Calu3 (cell line): ENCODE data around the gene TBC1D1. TPM values are rescaled to one million over a fixed set of nuclear protein-coding genes. Genes with fewer than 3 reads are reported as not detected.

Experiments used
- BruUV-seq: library from RNA; stranded (reverse); fragments of 400-500 nt; replicated peaks from 2 replicates; lab custom pipeline; 2021; lab: Mats Ljungman, UMichigan
- CTCF ChIA-PET: fragments of 300-600 bp; sonication (Branson Sonifier 250); formaldehyde crosslinking; loops from one replicate; lab custom pipeline; 2022; ENCODE audit warnings: antibody characterized with exemption; lab: Charles Lee
- DNase-seq: peaks from one replicate; pipeline ENCODE4 v3.0.0; 2022
- H3K27ac Mint-ChIP-seq: one replicate; pipeline ENCODE4 v1.8.0; 2022; ENCODE audit warnings: mixed read lengths; ENCODE audit not compliant: unreplicated experiment
- H3K27me3 Mint-ChIP-seq: one replicate; pipeline ENCODE4 v1.8.0; 2022; ENCODE audit warnings: mixed read lengths; ENCODE audit not compliant: unreplicated experiment
- H3K36me3 Mint-ChIP-seq: one replicate; pipeline ENCODE4 v1.8.0; 2022; ENCODE audit warnings: mild to moderate bottlenecking, moderate library complexity, mixed read lengths; ENCODE audit not compliant: insufficient read depth, unreplicated experiment
- H3K4me1 Mint-ChIP-seq: one replicate; pipeline ENCODE4 v1.8.0; 2022; ENCODE audit warnings: mild to moderate bottlenecking, low read depth, mixed read lengths; ENCODE audit not compliant: unreplicated experiment
- H3K4me3 Mint-ChIP-seq: one replicate; pipeline ENCODE4 v1.8.0; 2022; ENCODE audit warnings: mild to moderate bottlenecking, low read depth, moderate library complexity, mixed read lengths; ENCODE audit not compliant: unreplicated experiment
- H3K9me3 Mint-ChIP-seq: one replicate; pipeline ENCODE4 v1.8.0; 2022; ENCODE audit warnings: low read depth, mixed read lengths; ENCODE audit not compliant: unreplicated experiment
- intact Hi-C: fragments of 100-400 bp; cut with micrococcal nuclease; formaldehyde crosslinking; loops from one replicate; pipeline ENCODE4 v1.10.0; 2022; ENCODE audit not compliant: unreplicated experiment
- total RNA-seq: library from RNA; stranded (reverse); gene quantifications from 2 replicates; pipeline ENCODE4 v1.2.3, GENCODE V29; 2022
- TF ChIP-seq, protein P1 (sequence below): fragments of 200-600 bp; IDR thresholded peaks from one replicate; pipeline ENCODE4 v1.8.0; 2022; ENCODE audit warnings: antibody characterized with exemption; ENCODE audit not compliant: unreplicated experiment

Gene TBC1D1
- total RNA-seq, 1 experiment from 2014 or later = 39.8 TPM

DNA sequence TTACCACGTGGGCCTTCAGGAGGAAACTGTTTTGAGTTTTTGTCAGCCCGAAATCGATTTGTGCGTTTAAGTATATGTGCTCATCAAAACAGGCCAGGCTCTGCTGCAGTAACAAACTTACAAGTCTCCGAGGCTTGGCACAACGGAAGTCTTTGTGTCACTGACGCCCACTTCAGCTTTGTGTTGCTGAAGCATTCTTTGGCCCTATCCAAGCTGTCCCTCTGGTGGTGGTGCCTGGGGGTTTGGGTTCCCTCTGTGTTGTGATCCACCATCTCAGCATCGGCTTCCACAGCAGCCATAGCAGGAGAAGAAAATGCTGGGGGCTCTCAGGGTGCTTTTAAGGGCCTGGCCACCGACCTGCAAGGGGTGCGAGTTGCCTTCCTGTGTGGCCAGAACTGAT, 245.7 kb downstream of the TBC1D1 start:
- no peaks in the 10 kb centered on the region for H3K27me3 Mint-ChIP-seq
- no peak overlapping the region for H3K4me3 Mint-ChIP-seq
- intact Hi-C loops = no loop called here
- H3K36me3 Mint-ChIP-seq = peaks cover 5% of the 10 kb centered on the region
- no peaks in the 10 kb centered on the region for H3K9me3 Mint-ChIP-seq
- no TSS peak for BruUV-seq
- no peak for DNase-seq
- CTCF ChIA-PET = no interaction called here
- H3K4me1 Mint-ChIP-seq = peaks cover 20% of the 10 kb centered on the region
- TF ChIP-seq, protein P1, sequence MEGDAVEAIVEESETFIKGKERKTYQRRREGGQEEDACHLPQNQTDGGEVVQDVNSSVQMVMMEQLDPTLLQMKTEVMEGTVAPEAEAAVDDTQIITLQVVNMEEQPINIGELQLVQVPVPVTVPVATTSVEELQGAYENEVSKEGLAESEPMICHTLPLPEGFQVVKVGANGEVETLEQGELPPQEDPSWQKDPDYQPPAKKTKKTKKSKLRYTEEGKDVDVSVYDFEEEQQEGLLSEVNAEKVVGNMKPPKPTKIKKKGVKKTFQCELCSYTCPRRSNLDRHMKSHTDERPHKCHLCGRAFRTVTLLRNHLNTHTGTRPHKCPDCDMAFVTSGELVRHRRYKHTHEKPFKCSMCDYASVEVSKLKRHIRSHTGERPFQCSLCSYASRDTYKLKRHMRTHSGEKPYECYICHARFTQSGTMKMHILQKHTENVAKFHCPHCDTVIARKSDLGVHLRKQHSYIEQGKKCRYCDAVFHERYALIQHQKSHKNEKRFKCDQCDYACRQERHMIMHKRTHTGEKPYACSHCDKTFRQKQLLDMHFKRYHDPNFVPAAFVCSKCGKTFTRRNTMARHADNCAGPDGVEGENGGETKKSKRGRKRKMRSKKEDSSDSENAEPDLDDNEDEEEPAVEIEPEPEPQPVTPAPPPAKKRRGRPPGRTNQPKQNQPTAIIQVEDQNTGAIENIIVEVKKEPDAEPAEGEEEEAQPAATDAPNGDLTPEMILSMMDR = no peak
- no peak overlapping the region for H3K27ac Mint-ChIP-seq

DNA sequence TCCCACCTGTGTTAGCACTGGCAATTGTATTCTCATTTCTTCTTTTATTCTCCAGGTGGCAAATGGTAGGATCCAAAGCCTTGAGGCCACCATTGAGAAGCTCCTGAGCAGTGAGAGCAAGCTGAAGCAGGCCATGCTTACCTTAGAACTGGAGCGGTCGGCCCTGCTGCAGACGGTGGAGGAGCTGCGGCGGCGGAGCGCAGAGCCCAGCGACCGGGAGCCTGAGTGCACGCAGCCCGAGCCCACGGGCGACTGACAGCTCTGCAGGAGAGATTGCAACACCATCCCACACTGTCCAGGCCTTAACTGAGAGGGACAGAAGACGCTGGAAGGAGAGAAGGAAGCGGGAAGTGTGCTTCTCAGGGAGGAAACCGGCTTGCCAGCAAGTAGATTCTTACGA, 246.2 kb downstream of the TBC1D1 start:
- peaks cover 5% of the 10 kb centered on the region for H3K36me3 Mint-ChIP-seq
- TF ChIP-seq, protein P1 = no peak
- intact Hi-C loops = no loop called here
- H3K4me3 Mint-ChIP-seq = no peak overlapping the region
- no peaks in the 10 kb centered on the region for H3K27me3 Mint-ChIP-seq
- CTCF ChIA-PET = no interaction called here
- H3K9me3 Mint-ChIP-seq = no peaks in the 10 kb centered on the region
- H3K4me1 Mint-ChIP-seq = peaks cover 15% of the 10 kb centered on the region
- no TSS peak for BruUV-seq
- DNase-seq = no peak
- no peak overlapping the region for H3K27ac Mint-ChIP-seq

DNA sequence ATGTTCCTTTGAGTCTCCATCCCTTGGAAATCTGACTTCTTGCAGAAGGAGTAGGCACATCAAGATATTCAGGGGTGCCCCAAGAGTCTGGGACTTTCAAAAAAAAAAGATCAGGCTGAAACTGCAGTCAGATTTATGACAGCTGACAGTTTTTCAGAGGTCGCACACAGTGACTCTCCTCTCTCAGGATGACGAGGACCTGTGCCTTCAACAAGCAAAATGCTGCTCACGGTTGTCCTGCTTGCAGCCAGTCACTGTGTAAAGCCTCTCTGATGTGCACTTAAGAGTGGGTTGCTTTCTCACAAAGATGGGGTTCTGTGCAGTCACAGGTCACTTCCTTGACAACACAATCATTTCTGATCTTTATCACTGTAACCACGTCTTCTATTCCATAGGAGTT, 247.5 kb downstream of the TBC1D1 start:
- Mint-ChIP-seq H3K27me3 (no peaks in the 10 kb centered on the region), H3K36me3 (peaks cover 5% of the 10 kb centered on the region), H3K9me3 (no peaks in the 10 kb centered on the region), H3K27ac (no peak overlapping the region), H3K4me3 (no peak overlapping the region), H3K4me1 (peaks cover 7% of the 10 kb centered on the region)
- intact Hi-C loops = no loop called here
- no TSS peak for BruUV-seq
- CTCF ChIA-PET = no interaction called here
- TF ChIP-seq, protein P1 = no peak
- DNase-seq = no peak

DNA sequence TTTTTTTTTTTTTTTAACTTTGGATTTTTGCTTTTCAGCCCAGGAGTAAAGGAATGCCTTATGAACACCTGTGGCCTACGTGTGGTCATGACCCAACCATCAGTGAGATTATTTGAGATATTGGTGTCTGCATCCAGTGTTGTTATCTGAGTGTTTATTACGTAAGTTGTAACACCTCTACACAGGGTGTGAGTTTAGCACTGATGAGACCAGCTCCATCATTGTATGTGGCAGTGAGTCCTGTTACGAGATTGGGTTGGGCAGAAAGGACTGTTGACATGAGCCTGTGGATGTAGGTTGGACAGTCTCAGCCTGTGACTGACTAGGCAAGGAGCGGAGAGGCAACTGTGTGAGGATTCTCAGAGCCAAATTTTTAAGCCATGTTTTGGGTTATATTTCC, 248.3 kb downstream of the TBC1D1 start:
- BruUV-seq = no TSS peak

More for the DNA sequence above, 248.3 kb downstream of the TBC1D1 start:
- H3K27ac Mint-ChIP-seq = no peak overlapping the region
- no peaks in the 10 kb centered on the region for H3K27me3 Mint-ChIP-seq
- TF ChIP-seq, protein P1 = no peak
- no peaks in the 10 kb centered on the region for H3K4me1 Mint-ChIP-seq
- DNase-seq = no peak
- intact Hi-C loops = no loop called here
- H3K4me3 Mint-ChIP-seq = no peak overlapping the region
- peaks cover 5% of the 10 kb centered on the region for H3K36me3 Mint-ChIP-seq
- no peaks in the 10 kb centered on the region for H3K9me3 Mint-ChIP-seq
- CTCF ChIA-PET = no interaction called here
